H1 (cell line): ENCODE measurements around the gene SUCLG2. TPM values are rescaled to one million over a fixed set of nuclear protein-coding genes. Genes with fewer than 3 reads are reported as not detected.

Experiments used
- CTCF ChIA-PET: fragments of 300-600 bp; sonication (Branson Sonifier 250); formaldehyde crosslinking; loops from one replicate; lab custom pipeline; 2021; ENCODE audit not compliant: partially characterized antibody; lab: Charles Lee
- POLR2A ChIA-PET: fragments of 300-600 bp; sonication (Branson Sonifier 250); formaldehyde crosslinking; loops from one replicate; lab custom pipeline; 2021; ENCODE audit warnings: inconsistent platforms; ENCODE audit not compliant: partially characterized antibody; lab: Charles Lee
- DNase-seq, 2 experiments: peaks; one replicate each; pipeline versions ENCODE4 v3.0.0 to v3.0.0-alpha.2; 2010 to 2022; ENCODE audit warnings: low spot score in 2 of 2, low read depth in 1 of 2, mixed read lengths in 1 of 2
- FAIRE-seq: peaks from 2 replicates; lab custom pipeline; 2011; peaks lifted over from hg19 to GRCh38; lab: Jason Lieb, UNC
- H2AFZ ChIP-seq: 2 replicates; pipeline ENCODE4 v1.8.1; 2012; ENCODE audit warnings: low read length, inconsistent platforms
- H2AK5ac ChIP-seq: 2 replicates; pipeline ENCODE4 v1.6.1; 2013; ENCODE audit warnings: low read depth, low read length
- H2BK120ac ChIP-seq: replicated peaks from 2 replicates; pipeline ENCODE3; 2013; ENCODE audit warnings: low read depth, low read length, inconsistent platforms
- H2BK12ac ChIP-seq: 2 replicates; pipeline ENCODE4 v1.6.1; 2013; ENCODE audit warnings: low read depth, low read length
- H2BK15ac ChIP-seq: 2 replicates; pipeline ENCODE4 v1.6.1; 2013; ENCODE audit warnings: low read length
- H2BK20ac ChIP-seq: 2 replicates; pipeline ENCODE4 v1.6.1; 2013; ENCODE audit warnings: low read length
- H2BK5ac ChIP-seq: 2 replicates; pipeline ENCODE4 v1.6.1; 2013; ENCODE audit warnings: low read depth, low read length
- H3K14ac ChIP-seq: 2 replicates; pipeline ENCODE4 v1.6.1; 2013; ENCODE audit warnings: inconsistent platforms; ENCODE audit not compliant: insufficient read length
- H3K18ac ChIP-seq: 2 replicates; pipeline ENCODE4 v1.6.1; 2013; ENCODE audit warnings: low read length; ENCODE audit errors: extremely low read depth
- H3K23ac ChIP-seq: 2 replicates; pipeline ENCODE4 v1.6.1; 2013; ENCODE audit warnings: inconsistent platforms; ENCODE audit not compliant: insufficient read length
- H3K23me2 ChIP-seq: 2 replicates; pipeline ENCODE4 v1.6.1; 2013; ENCODE audit warnings: low read depth, low read length
- H3K27ac ChIP-seq: 2 replicates; pipeline ENCODE4 v1.6.1; 2011; ENCODE audit warnings: low read depth, low read length, inconsistent platforms
- H3K27me3 ChIP-seq, 4 experiments: replicated peaks in 1 of 4; 1 replicate in 1 of 4; 2 replicates in 3 of 4; pipeline versions ENCODE4 v1.6.1 to v1.8.1; 2011 to 2013; ENCODE audit warnings: low read length in 3 of 4, mild to moderate bottlenecking in 3 of 4, inconsistent platforms in 2 of 4, mixed read lengths in 2 of 4, moderate library complexity in 1 of 4; ENCODE audit not compliant: control insufficient read depth in 3 of 4, insufficient read depth in 3 of 4; ENCODE audit errors: extremely low read depth in 1 of 4
- H3K36me3 ChIP-seq, 4 experiments: 2 replicates each; pipeline versions ENCODE4 v1.6.1 to v1.8.1; 2011 to 2013; ENCODE audit warnings: mild to moderate bottlenecking in 4 of 4, low read length in 3 of 4, moderate library complexity in 2 of 4, control low read depth in 1 of 4, inconsistent platforms in 1 of 4; ENCODE audit not compliant: insufficient read depth in 4 of 4, control insufficient read depth in 2 of 4
- H3K4ac ChIP-seq: replicated peaks from 2 replicates; pipeline ENCODE3; 2013; ENCODE audit warnings: low read length, low read depth, mixed read lengths, inconsistent platforms; ENCODE audit not compliant: insufficient read length
- H3K4me1 ChIP-seq, 4 experiments: replicated peaks in 1 of 4; 1 replicate in 1 of 4; 2 replicates in 3 of 4; pipeline versions ENCODE4 v1.6.1 to v1.8.1; 2011 to 2013; ENCODE audit warnings: low read length in 3 of 4, inconsistent platforms in 2 of 4, mixed read lengths in 1 of 4; ENCODE audit not compliant: insufficient read depth in 4 of 4, control insufficient read depth in 3 of 4
- H3K4me2 ChIP-seq, 2 experiments: 2 replicates each; pipeline versions ENCODE4 v1.6.1 to v1.8.1; 2011 to 2013; ENCODE audit warnings: low read depth in 2 of 2, low read length in 2 of 2, control low read depth in 1 of 2, inconsistent platforms in 1 of 2, mild to moderate bottlenecking in 1 of 2; ENCODE audit not compliant: insufficient read depth in 1 of 2
- H3K4me3 ChIP-seq, 4 experiments: fragments of 200-600, 300-600 bp in 1 of 4; sonication (generic), shearing (Covaris generic), sonication (Bioruptor Twin) in 1 of 4; 2 replicates each; pipeline versions ENCODE4 v1.5.1 to v1.8.1; 2011 to 2016; ENCODE audit warnings: low read length in 4 of 4, low read depth in 3 of 4, control low read depth in 2 of 4, inconsistent platforms in 2 of 4, mild to moderate bottlenecking in 2 of 4, mixed read lengths in 1 of 4, moderate library complexity in 1 of 4; ENCODE audit not compliant: insufficient read depth in 2 of 4; ENCODE audit errors: extremely low read depth in 1 of 4
- H3K56ac ChIP-seq: replicated peaks from 2 replicates; pipeline ENCODE3; 2013; ENCODE audit warnings: low read depth, mild to moderate bottlenecking, mixed read lengths, low read length, inconsistent platforms; ENCODE audit not compliant: insufficient read length
- H3K79me1 ChIP-seq: 2 replicates; pipeline ENCODE4 v1.6.1; 2013; ENCODE audit warnings: low read depth, low read length, control low read depth
- H3K79me2 ChIP-seq, 2 experiments: 2 replicates each; pipeline versions ENCODE4 v1.6.1 to v1.8.1; 2012 to 2013; ENCODE audit warnings: low read length in 2 of 2, mild to moderate bottlenecking in 2 of 2, inconsistent platforms in 1 of 2; ENCODE audit not compliant: insufficient read depth in 2 of 2, control insufficient read depth in 1 of 2
- H3K9ac ChIP-seq, 4 experiments: replicated peaks in 1 of 4; 1 replicate in 1 of 4; 2 replicates in 3 of 4; pipeline versions ENCODE4 v1.6.1 to v1.8.1; 2011 to 2013; ENCODE audit warnings: low read depth in 3 of 4, low read length in 3 of 4, control low read depth in 2 of 4, mild to moderate bottlenecking in 2 of 4, moderate library complexity in 2 of 4, inconsistent platforms in 1 of 4; ENCODE audit errors: extremely low read depth in 1 of 4
- H3K9me3 ChIP-seq, 2 experiments: 2 replicates each; pipeline versions ENCODE4 v1.6.1 to v1.8.1; 2012 to 2013; ENCODE audit warnings: mild to moderate bottlenecking in 2 of 2, moderate library complexity in 2 of 2, control low read depth in 1 of 2, inconsistent platforms in 1 of 2, low read depth in 1 of 2, low read length in 1 of 2, mixed read lengths in 1 of 2; ENCODE audit not compliant: insufficient read depth in 2 of 2
- H4K20me1 ChIP-seq, 2 experiments: replicated peaks in 1 of 2; 2 replicates each; pipeline versions ENCODE3 to v1.8.1; 2011 to 2013; ENCODE audit warnings: inconsistent platforms in 2 of 2, low read length in 2 of 2, mild to moderate bottlenecking in 1 of 2; ENCODE audit not compliant: insufficient read depth in 2 of 2, control insufficient read depth in 1 of 2
- H4K5ac ChIP-seq: 2 replicates; pipeline ENCODE4 v1.6.1; 2013; ENCODE audit warnings: low read length, low read depth, mixed read lengths, inconsistent platforms; ENCODE audit not compliant: insufficient read length
- H4K8ac ChIP-seq: 2 replicates; pipeline ENCODE4 v1.8.0; 2013; ENCODE audit warnings: mild to moderate bottlenecking, moderate library complexity, low read length, inconsistent platforms; ENCODE audit not compliant: insufficient read depth; ENCODE audit errors: extremely low read depth
- H4K91ac ChIP-seq: replicated peaks from 2 replicates; pipeline ENCODE3; 2013; ENCODE audit warnings: low read length, mixed read lengths, inconsistent platforms; ENCODE audit not compliant: insufficient read length
- CHD2 ChIP-seq: IDR thresholded peaks from 2 replicates; pipeline ENCODE4 v1.6.1; 2012; ENCODE audit warnings: low read length, improper control_type of control experiment
- CTCF ChIP-seq, 3 experiments: IDR thresholded peaks; 1 replicate in 2 of 3; 2 replicates in 1 of 3; pipeline versions ENCODE4 v1.5.1 to v1.6.1; 2011; ENCODE audit warnings: low read length in 3 of 3, mild to moderate bottlenecking in 3 of 3, inconsistent platforms in 2 of 3, low read depth in 1 of 3, moderate library complexity in 1 of 3; ENCODE audit not compliant: insufficient read depth in 1 of 3; ENCODE audit errors: control extremely low read depth in 1 of 3
- EZH2 ChIP-seq: fragments of 200-600 bp; sonication (generic); IDR thresholded peaks from 2 replicates; pipeline ENCODE4 v1.7.1; 2012; ENCODE audit warnings: low read depth, mild to moderate bottlenecking, moderate library complexity, low read length, inconsistent platforms; ENCODE audit not compliant: severe bottlenecking
- HDAC2 ChIP-seq, 2 experiments: fragments of 300-600 bp in 1 of 2; sonication (generic) in 1 of 2; IDR thresholded peaks; 2 replicates each; pipeline ENCODE4 v1.6.1; 2011 to 2012; ENCODE audit warnings: low read depth in 2 of 2, low read length in 2 of 2, mild to moderate bottlenecking in 2 of 2, moderate library complexity in 2 of 2, borderline replicate concordance in 1 of 2, inconsistent platforms in 1 of 2
- JUND ChIP-seq: IDR thresholded peaks from 2 replicates; pipeline ENCODE4 v1.6.1; 2011; ENCODE audit warnings: mild to moderate bottlenecking, improper control_type of control experiment, low read length
- POLR2AphosphoS5 ChIP-seq: IDR thresholded peaks from 2 replicates; pipeline ENCODE4 v1.6.1; 2011; ENCODE audit warnings: low read depth, low read length
- POU5F1 ChIP-seq: IDR thresholded peaks from 2 replicates; pipeline ENCODE4 v1.6.1; 2011; ENCODE audit warnings: low read depth, mild to moderate bottlenecking, low read length, moderate library complexity
- RFX5 ChIP-seq: IDR thresholded peaks from 2 replicates; pipeline ENCODE4 v1.6.1; 2011; ENCODE audit warnings: low read depth, low read length, improper control_type of control experiment, borderline replicate concordance
- SUZ12 ChIP-seq: fragments of 200-600 bp; sonication (generic); IDR thresholded peaks from 2 replicates; pipeline ENCODE4 v1.6.1; 2012; ENCODE audit warnings: mild to moderate bottlenecking, inconsistent platforms, low read length, moderate library complexity, mixed read lengths
- TAF1 ChIP-seq: IDR thresholded peaks from 2 replicates; pipeline ENCODE4 v1.6.1; 2011; ENCODE audit warnings: mild to moderate bottlenecking, low read depth, low read length
- WGBS, 2 experiments: shearing (Covaris generic) in 1 of 2; methylation state at CpG; one replicate each; pipeline versions ENCODE4 v1.1.6 to v1.1.7; 2013 to 2015; ENCODE audit warnings: low lambda C conversion rate in 2 of 2, mixed read lengths in 2 of 2, inconsistent platforms in 1 of 2, low coverage in 1 of 2, missing lambda C conversion rate in 1 of 2; ENCODE audit not compliant: insufficient replicate concordance in 2 of 2, insufficient coverage in 1 of 2, insufficient read length in 1 of 2; ENCODE audit errors: extremely low coverage in 1 of 2, missing lambda C conversion rate in 1 of 2; 5-methylcytosine and 5-hydroxymethylcytosine counted together
- polyA plus RNA-seq, 7 experiments: library from polyadenylated mRNA; depleted of rRNA in 3 of 7; stranded (reverse) in 5 of 7; unstranded in 2 of 7; fragments of >200 nt in 5 of 7; fragments of 200-250 nt in 2 of 7; gene quantifications; 1 replicate in 5 of 7; 2 replicates in 1 of 7; 4 replicates in 1 of 7; pipeline versions ENCODE4 v1.2.1 to v1.2.3, GENCODE V29; 2011 to 2013; ENCODE audit warnings: missing spikeins in 2 of 7, mixed read lengths in 2 of 7
- total RNA-seq: library from RNA; stranded (reverse); fragmentation: NEBNext Ultra II Directional; extraction: Animal tissue kit (Norgen Biotek cat#: 25700); gene quantifications from 2 replicates; pipeline ENCODE4 v1.2.1, GENCODE V29; 2021

SUCLG2 gene
- total and polyA plus RNA-seq, 2 of the 8 experiments (the other 6 are each of a cell fraction or from before 2014, with no cell fraction given): 12.9 to 46.2 TPM

- POLR2A ChIA-PET: no interaction called here
- no peaks in the 10 kb centered on the region for H3K4me1 ChIP-seq
- no peak overlapping the region for H2AFZ ChIP-seq
Measured at GRCh38 chr3:67557848-67558355, 96.5 kb downstream of the SUCLG2 start.

More at GRCh38 chr3:67557848-67558355, 96.5 kb downstream of the SUCLG2 start:
- Histone ChIP-seq H2BK12ac (no peak overlapping the region), H4K20me1 (peaks cover 0 to 1% of the 10 kb centered on the region in 2 experiments), H4K8ac (no peak overlapping the region), H3K79me1 (0 out of 2 replicates have a peak, but pooled peaks cover 2% of the 10 kb centered on the region), H3K23me2 (no peaks in the 10 kb centered on the region), H3K9ac (no peak overlapping the region), H3K56ac (no peak overlapping the region), H2BK120ac (no peak overlapping the region), H3K27me3 (no peaks in the 10 kb centered on the region), H2BK15ac (no peak overlapping the region), H4K5ac (no peak overlapping the region), H2BK20ac (no peak overlapping the region), H4K91ac (no peak overlapping the region), H2AK5ac (no peak overlapping the region), H3K23ac (no peak overlapping the region), H2BK5ac (no peak overlapping the region), H3K4ac (no peak overlapping the region), H3K18ac (no peak overlapping the region), H3K36me3 (no peaks in the 10 kb centered on the region), H3K79me2 (no peaks in the 10 kb centered on the region; a peak in 1 of 4 replicates), H3K14ac (no peak overlapping the region), H3K9me3 (no peaks in the 10 kb centered on the region), H3K4me3 (no peak overlapping the region), H3K27ac (no peak overlapping the region), H3K4me2 (no peak overlapping the region)
- FAIRE-seq (no peak), DNase-seq (no peak)
- no peak for TF ChIP-seq HDAC2 (IDR thresholded peaks at IDR 0.05; ENCODE audit: borderline replicate concordance in 1 of 2, low read depth in 2 of 2, low read length in 2 of 2)
- no peak for TF ChIP-seq TAF1
- TF ChIP-seq JUND: no peak
- no peak for TF ChIP-seq POLR2AphosphoS5
- no peak for TF ChIP-seq CTCF (IDR thresholded peaks at IDR 0.05; ENCODE audit: control extremely low read depth in 1 of 3, insufficient read depth in 1 of 3, low read depth in 1 of 3, low read length in 3 of 3)
- TF ChIP-seq CHD2: no peak
- no peak for TF ChIP-seq RFX5
- no peak for TF ChIP-seq SUZ12
- TF ChIP-seq EZH2: no peak
- no peak for TF ChIP-seq POU5F1
- CTCF ChIA-PET: no interaction called here
- 91% methylated on average over 3 of the region's 3 CpGs; no CpG with 5 or more reads in 1 of the 2 experiments for WGBS, 2 experiments
